Activated T-helper 17 cell treated with anti-CD3 and anti-CD28 coated beads, Interleukin-2, amount 50 U/mL, for 72 hours (primary cell): ENCODE measurements around the gene MISP. TPM values are rescaled to one million over a fixed set of nuclear protein-coding genes. Genes with fewer than 3 reads are reported as not detected.
"Not testable (repeated sequence)": the region's sequence is repeated elsewhere in the genome, so short reads cannot be mapped to it uniquely, and the experiment has no call there.

Source experiments
- ATAC-seq: fragments of 150-1000 bp; cut with Tn5 transposase; replicated peaks from 2 replicates; pipeline ENCODE4 v1.10.0; 2021; ENCODE audit warnings: mild to moderate bottlenecking, moderate library complexity
- H3K27ac Mint-ChIP-seq: one replicate; pipeline ENCODE4 v1.8.0; 2022; ENCODE audit warnings: mixed read lengths
- H3K27me3 Mint-ChIP-seq: one replicate; pipeline ENCODE4 v1.8.0; 2022; ENCODE audit warnings: mixed read lengths
- H3K36me3 Mint-ChIP-seq: one replicate; pipeline ENCODE4 v1.8.0; 2022; ENCODE audit warnings: low read depth, mild to moderate bottlenecking, mixed read lengths
- H3K4me1 Mint-ChIP-seq: one replicate; pipeline ENCODE4 v1.8.0; 2022; ENCODE audit warnings: mixed read lengths
- H3K4me3 Mint-ChIP-seq: one replicate; pipeline ENCODE4 v1.8.0; 2022; ENCODE audit warnings: mild to moderate bottlenecking, mixed read lengths
- H3K9me3 Mint-ChIP-seq: one replicate; pipeline ENCODE4 v1.8.0; 2022; ENCODE audit warnings: mixed read lengths
- total RNA-seq, 2 donors: library from RNA; stranded (reverse); gene quantifications; one replicate each; pipeline ENCODE4 v1.2.3, GENCODE V29; 2022

Gene MISP
- total RNA-seq, 2 donors from 2014 or later, result 0.45 to 0.50 TPM

GRCh38 chr19:719636-720344, 31.1 kb upstream of the MISP start:
- H3K27ac Mint-ChIP-seq, result no peak overlapping the region
- no peak for ATAC-seq
- peaks cover 5% of the 10 kb centered on the region for H3K9me3 Mint-ChIP-seq
- H3K4me3 Mint-ChIP-seq, result no peak overlapping the region
- no peaks in the 10 kb centered on the region for H3K4me1 Mint-ChIP-seq
- peaks cover 15% of the 10 kb centered on the region for H3K27me3 Mint-ChIP-seq
- no peaks in the 10 kb centered on the region for H3K36me3 Mint-ChIP-seq

DNA sequence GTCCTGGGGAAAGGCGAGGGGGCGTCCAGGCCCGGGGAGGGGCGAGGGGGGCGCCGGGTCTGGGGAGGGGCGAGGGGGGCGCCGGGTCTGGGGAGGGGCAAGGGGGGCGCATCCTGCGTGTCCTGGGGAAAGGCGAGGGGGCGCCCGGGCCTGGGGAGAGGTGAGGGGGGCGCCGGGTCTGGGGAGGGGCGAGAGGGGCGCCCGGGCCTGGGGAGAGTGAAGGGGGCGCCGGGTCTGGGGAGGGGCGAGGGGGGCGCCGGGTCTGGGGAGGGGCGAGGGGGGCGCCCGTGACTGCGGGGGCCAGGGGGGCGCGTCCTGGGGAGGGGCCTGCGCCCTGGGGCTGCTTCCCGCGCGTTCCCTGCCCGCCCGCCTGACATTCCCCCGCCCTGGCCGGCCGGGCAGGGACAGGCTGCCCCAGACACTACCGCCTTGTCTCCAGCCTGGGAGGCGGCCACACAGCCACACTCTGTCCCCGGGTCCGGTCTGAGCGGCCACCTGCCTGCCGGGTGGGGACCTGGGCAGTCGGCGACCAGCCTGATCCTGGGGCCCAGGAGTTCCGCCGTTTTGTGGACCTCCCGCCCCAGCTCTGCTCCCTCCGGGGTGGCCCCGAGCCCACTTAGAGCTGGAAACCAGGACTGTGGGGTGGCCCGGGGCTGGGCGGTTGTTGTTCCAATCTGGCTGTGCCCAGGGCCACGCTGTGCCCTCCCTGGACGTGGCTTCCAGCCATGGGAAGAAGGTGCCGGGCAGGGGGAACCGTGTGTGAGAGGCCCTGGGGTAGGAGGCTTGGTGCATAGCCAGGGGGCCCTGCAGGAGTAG, 30.4 kb upstream of the MISP start:
- H3K4me3 Mint-ChIP-seq, result no peak overlapping the region
- peaks cover 13% of the 10 kb centered on the region for H3K27me3 Mint-ChIP-seq
- no peaks in the 10 kb centered on the region for H3K36me3 Mint-ChIP-seq
- H3K9me3 Mint-ChIP-seq, result peaks cover 4% of the 10 kb centered on the region
- ATAC-seq, result no peak
- no peak overlapping the region for H3K27ac Mint-ChIP-seq
- no peaks in the 10 kb centered on the region for H3K4me1 Mint-ChIP-seq

DNA sequence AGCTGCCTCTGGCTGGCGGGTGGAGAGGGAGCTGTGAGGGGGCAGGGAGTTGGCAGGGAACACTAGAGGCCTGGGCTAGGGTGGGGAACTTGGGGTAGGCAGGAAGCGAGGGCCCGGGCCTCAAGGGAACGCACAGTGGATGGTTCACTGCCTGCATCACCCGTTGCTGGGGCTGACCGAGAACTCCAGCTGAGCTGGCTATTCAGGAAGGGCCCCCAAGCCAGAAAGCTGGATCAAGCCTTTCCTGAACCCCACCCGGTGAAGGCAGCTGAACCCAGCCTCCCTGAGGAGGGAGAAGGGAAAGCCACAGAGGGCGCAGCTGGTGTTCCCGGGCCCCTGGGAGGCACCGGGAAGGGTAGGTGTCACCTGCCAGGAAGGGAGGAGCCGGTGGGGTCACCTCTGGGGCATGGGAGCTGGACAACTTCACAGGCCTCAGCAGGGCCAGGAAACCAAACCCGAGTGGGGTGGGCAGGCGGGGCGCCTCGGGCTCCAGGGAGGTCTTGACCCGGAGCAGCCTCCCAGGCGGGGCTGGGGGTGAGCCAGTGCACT, 28.3 kb upstream of the MISP start:
- Mint-ChIP-seq H3K4me3 (no peak overlapping the region), H3K27me3 (peaks cover 6% of the 10 kb centered on the region), H3K4me1 (no peaks in the 10 kb centered on the region), H3K9me3 (no peaks in the 10 kb centered on the region), H3K36me3 (no peaks in the 10 kb centered on the region), H3K27ac (no peak overlapping the region)
- no peak for ATAC-seq

DNA sequence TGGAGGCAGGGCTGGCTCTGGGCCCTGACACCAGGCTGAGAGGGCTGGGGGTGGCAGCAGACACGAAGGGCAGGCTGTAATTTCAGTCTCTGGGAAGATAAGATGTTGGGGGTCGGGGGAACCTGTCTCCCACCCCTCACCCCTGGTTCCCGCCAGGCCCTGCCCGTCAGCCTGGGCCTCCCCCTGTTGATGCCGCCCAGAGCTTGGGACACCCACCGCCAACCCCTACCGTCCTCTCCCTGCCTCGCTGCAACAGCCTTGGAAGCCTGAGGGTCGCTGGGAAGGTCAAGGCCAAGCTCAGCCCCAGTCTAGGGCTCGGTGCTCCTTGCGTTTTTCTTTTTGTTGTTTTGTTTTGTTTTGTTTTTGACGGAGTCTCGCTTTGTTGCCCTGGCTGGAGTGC, 27.7 kb upstream of the MISP start:
- no peaks in the 10 kb centered on the region for H3K36me3 Mint-ChIP-seq

DNA sequence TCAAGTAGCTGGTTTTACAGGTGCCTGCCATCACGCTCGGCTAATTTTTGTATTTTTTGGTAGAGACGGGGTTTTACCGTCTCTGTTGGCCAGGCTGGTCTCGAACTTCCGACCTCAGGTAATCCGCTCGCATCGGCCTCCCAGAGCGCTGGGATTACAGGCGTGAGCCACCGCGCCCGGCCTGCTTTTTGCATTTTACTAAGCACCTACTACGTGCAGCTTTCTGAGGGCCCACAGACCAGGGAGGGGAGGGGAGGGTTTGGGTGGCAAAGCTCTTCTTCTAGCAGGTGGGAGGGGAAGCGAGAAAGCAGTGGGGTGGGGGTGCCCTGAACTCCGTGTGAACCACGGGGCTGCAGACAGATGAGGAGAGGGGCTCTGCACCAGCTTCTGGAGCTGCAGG, 27.2 kb upstream of the MISP start:
- no peak overlapping the region for H3K27ac Mint-ChIP-seq
- H3K4me3 Mint-ChIP-seq, result no peak overlapping the region
- no peaks in the 10 kb centered on the region for H3K9me3 Mint-ChIP-seq
- no peaks in the 10 kb centered on the region for H3K4me1 Mint-ChIP-seq
- ATAC-seq, result no peak
- H3K36me3 Mint-ChIP-seq, result no peaks in the 10 kb centered on the region
- peaks cover 3% of the 10 kb centered on the region for H3K27me3 Mint-ChIP-seq

More for the DNA sequence above, 27.7 kb upstream of the MISP start:
- H3K4me3 Mint-ChIP-seq, result no peak overlapping the region
- no peak for ATAC-seq
- H3K27me3 Mint-ChIP-seq, result peaks cover 6% of the 10 kb centered on the region
- H3K27ac Mint-ChIP-seq, result no peak overlapping the region
- H3K4me1 Mint-ChIP-seq, result no peaks in the 10 kb centered on the region
- H3K9me3 Mint-ChIP-seq, result no peaks in the 10 kb centered on the region

DNA sequence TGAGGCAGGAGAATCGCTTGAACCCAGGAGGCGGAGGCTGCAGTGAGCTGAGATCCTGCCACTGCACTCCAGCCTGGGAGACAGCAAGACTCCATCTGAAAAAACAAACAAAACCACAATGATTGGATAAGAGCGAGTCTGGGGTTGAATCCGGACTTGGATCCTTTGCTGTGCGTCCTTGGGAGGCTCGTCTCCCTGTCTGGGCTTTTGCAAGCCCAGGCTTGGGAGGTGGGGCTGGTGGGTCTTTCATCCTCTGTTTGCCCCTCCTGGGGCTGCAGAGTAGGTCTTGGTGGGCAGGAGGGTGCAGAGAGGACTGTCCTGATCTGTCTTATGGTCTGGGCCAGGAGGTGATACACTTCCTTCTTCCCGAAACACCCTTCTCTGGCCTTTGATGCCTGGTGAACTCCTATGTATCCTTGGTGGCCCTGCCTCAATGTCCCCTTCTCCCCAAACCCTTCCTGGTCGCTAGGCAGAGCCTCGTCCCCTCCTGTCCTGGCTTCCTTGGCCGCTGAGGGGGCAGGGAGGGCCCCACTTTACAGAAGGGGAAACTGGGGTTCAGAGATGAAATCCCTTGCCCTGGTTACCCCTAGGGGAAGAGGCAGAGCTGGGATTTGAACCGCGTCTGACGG, 25.3 kb upstream of the MISP start:
- no peaks in the 10 kb centered on the region for H3K36me3 Mint-ChIP-seq
- ATAC-seq, result no peak
- no peaks in the 10 kb centered on the region for H3K4me1 Mint-ChIP-seq
- H3K4me3 Mint-ChIP-seq, result no peak overlapping the region
- H3K27me3 Mint-ChIP-seq, result peaks cover 3% of the 10 kb centered on the region
- H3K9me3 Mint-ChIP-seq, result no peaks in the 10 kb centered on the region
- H3K27ac Mint-ChIP-seq, result no peak overlapping the region

- H3K4me3 Mint-ChIP-seq, result no peak overlapping the region
- no peaks in the 10 kb centered on the region for H3K27me3 Mint-ChIP-seq
- H3K27ac Mint-ChIP-seq, result no peak overlapping the region
- H3K36me3 Mint-ChIP-seq, result no peaks in the 10 kb centered on the region
- no peaks in the 10 kb centered on the region for H3K4me1 Mint-ChIP-seq
- ATAC-seq, result no peak
- no peaks in the 10 kb centered on the region for H3K9me3 Mint-ChIP-seq
Measured at GRCh38 chr19:726993-727956, 23.6 kb upstream of the MISP start.

GRCh38 chr19:728011-728410, 22.9 kb upstream of the MISP start:
- Mint-ChIP-seq H3K4me3 (no peak overlapping the region), H3K27ac (no peak overlapping the region), H3K4me1 (peaks cover under 1% of the 10 kb centered on the region), H3K27me3 (no peaks in the 10 kb centered on the region), H3K36me3 (no peaks in the 10 kb centered on the region), H3K9me3 (no peaks in the 10 kb centered on the region)
- no peak for ATAC-seq

- ATAC-seq, H3K27me3 Mint-ChIP-seq, H3K27ac Mint-ChIP-seq, H3K36me3 Mint-ChIP-seq, H3K4me3 Mint-ChIP-seq, H3K9me3 Mint-ChIP-seq, H3K4me1 Mint-ChIP-seq: not testable (repeated sequence)
Measured at GRCh38 chr19:729564-729963, 21.3 kb upstream of the MISP start.

- H3K27ac Mint-ChIP-seq, result no peak overlapping the region
- no peaks in the 10 kb centered on the region for H3K27me3 Mint-ChIP-seq
- no peaks in the 10 kb centered on the region for H3K9me3 Mint-ChIP-seq
- no peak for ATAC-seq
- peaks cover 5% of the 10 kb centered on the region for H3K4me1 Mint-ChIP-seq
- no peaks in the 10 kb centered on the region for H3K36me3 Mint-ChIP-seq
- no peak overlapping the region for H3K4me3 Mint-ChIP-seq
Measured at GRCh38 chr19:729965-730668, 20.8 kb upstream of the MISP start.

GRCh38 chr19:731000-731399, 19.9 kb upstream of the MISP start:
- Mint-ChIP-seq H3K4me3 (no peak overlapping the region), H3K36me3 (no peaks in the 10 kb centered on the region), H3K9me3 (no peaks in the 10 kb centered on the region), H3K4me1 (peaks cover 5% of the 10 kb centered on the region), H3K27ac (no peak overlapping the region), H3K27me3 (no peaks in the 10 kb centered on the region)
- no peak for ATAC-seq

- ATAC-seq, result no peak
Measured at GRCh38 chr19:732148-733069, 18.5 kb upstream of the MISP start.

DNA sequence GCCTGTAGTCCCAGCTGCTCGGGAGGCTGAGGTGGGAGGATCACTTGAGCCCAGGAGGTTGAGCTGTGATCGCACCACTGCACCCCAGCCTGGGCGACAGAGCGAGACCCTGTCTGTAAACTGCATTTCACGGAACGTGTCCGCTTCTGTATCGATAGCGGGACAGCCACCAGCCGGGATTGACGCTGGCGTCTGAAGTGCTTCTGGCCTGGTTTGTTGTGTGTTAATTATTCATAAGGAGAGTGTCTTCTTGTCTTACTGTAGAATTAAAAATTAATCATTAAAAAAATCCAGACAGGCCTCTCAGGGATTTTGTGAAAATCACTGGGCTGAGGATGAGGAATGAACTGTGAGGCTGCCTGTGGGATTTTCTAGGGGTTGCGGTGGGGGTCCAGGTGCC, 16.2 kb upstream of the MISP start:
- no peaks in the 10 kb centered on the region for H3K9me3 Mint-ChIP-seq
- ATAC-seq, result no peak
- no peak overlapping the region for H3K27ac Mint-ChIP-seq

More at GRCh38 chr19:732148-733069, 18.5 kb upstream of the MISP start:
- no peaks in the 10 kb centered on the region for H3K9me3 Mint-ChIP-seq
- no peaks in the 10 kb centered on the region for H3K36me3 Mint-ChIP-seq
- no peak overlapping the region for H3K27ac Mint-ChIP-seq
- H3K4me3 Mint-ChIP-seq, result no peak overlapping the region
- H3K4me1 Mint-ChIP-seq, result peaks cover 5% of the 10 kb centered on the region
- no peaks in the 10 kb centered on the region for H3K27me3 Mint-ChIP-seq

More for the DNA sequence above, 16.2 kb upstream of the MISP start:
- no peaks in the 10 kb centered on the region for H3K36me3 Mint-ChIP-seq
- H3K4me3 Mint-ChIP-seq, result no peak overlapping the region
- no peaks in the 10 kb centered on the region for H3K27me3 Mint-ChIP-seq
- peaks cover 5% of the 10 kb centered on the region for H3K4me1 Mint-ChIP-seq
